Activated CD4-positive, alpha-beta T cell treated with anti-CD3 and anti-CD28 coated beads, Interleukin-2, amount 10 ng/mL, durations not matched to agents 7 days and 5 days (primary cell): ENCODE results near the gene NLN. TPM values are rescaled to one million over a fixed set of nuclear protein-coding genes. Genes with fewer than 3 reads are reported as not detected.
A peak's percentile ranks its signal among the peaks of the same experiment; 100 is the strongest.

Experiments
- CTCF ChIA-PET: fragments of 350-600 bp; sonication (Branson Sonifier 250); formaldehyde crosslinking; loops from one replicate; lab custom pipeline; 2021; ENCODE audit warnings: antibody characterized with exemption; lab: Charles Lee
- POLR2A ChIA-PET: fragments of 350-600 bp; sonication (Branson Sonifier 250); formaldehyde crosslinking; loops from one replicate; lab custom pipeline; 2021; ENCODE audit warnings: antibody characterized with exemption; lab: Charles Lee
- DNase-seq: peaks from one replicate; pipeline ENCODE4 v3.0.0-alpha.2; 2020
- H3K27ac Mint-ChIP-seq: one replicate; pipeline ENCODE4 v1.8.0; 2021; ENCODE audit warnings: mild to moderate bottlenecking, moderate library complexity, mixed read lengths
- H3K27me3 Mint-ChIP-seq: one replicate; pipeline ENCODE4 v1.8.0; 2021; ENCODE audit warnings: mixed read lengths
- H3K36me3 Mint-ChIP-seq: one replicate; pipeline ENCODE4 v1.8.0; 2021; ENCODE audit warnings: low read depth, mixed read lengths
- H3K4me1 Mint-ChIP-seq: one replicate; pipeline ENCODE4 v1.8.0; 2021; ENCODE audit warnings: mixed read lengths
- H3K4me3 Mint-ChIP-seq: one replicate; pipeline ENCODE4 v1.8.0; 2021; ENCODE audit warnings: mild to moderate bottlenecking, moderate library complexity, mixed read lengths
- H3K9me3 Mint-ChIP-seq: one replicate; pipeline ENCODE4 v1.8.0; 2021; ENCODE audit warnings: mixed read lengths
- total RNA-seq, 2 experiments: library from RNA; stranded (reverse); gene quantifications; one replicate each; pipeline ENCODE4 v1.2.3, GENCODE V29; 2021

Gene NLN
- total RNA-seq, 2 experiments from 2014 or later, result 11.0 to 12.4 TPM

DNA sequence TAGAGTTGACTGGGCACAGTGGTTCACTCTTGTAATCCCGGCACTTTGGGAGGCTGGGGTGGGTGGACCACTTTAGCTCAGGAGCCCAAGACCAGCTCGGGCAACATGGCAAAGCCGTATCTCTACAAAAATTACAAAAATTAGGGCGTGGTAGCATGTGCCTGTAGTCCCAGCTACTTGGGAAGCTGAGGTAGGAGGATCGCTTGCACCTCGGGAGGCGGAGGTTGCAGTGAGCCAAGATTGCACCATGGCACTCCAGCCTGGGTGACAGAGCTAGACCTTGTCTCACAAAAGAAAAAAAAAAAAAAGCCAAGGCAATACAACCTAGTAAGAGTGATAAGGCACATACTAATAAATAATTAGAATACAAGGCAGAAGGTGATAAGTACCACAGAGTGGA is 15.8 kb downstream of the NLN start:
- no peak overlapping the region for H3K4me3 Mint-ChIP-seq
- POLR2A ChIA-PET, result no interaction called here
- CTCF ChIA-PET, result interaction anchor here (1.7 kb wide), 1 partner anchor 16 kb away, joined by 5 read pairs; the partner anchor contains the start of genes NLN and SGTB

DNA sequence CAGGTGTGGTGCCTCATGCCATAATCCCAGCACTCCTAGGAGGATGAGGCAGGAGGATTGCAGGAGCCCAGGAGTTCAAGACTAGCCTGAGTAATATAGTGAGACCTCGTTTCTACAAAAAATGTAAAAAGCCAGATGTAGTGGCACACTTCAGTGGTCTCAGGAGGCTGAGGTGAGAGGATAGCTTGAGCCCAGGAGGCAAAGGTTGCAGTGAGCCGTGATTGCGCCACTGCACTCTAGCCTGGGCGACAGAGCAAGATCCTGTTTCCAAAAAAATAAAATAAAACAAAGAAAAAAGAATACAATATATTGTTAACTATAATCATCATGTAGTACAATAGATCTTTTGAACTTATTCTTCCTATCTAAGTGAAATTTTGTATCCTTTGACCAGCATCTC is 16.3 kb downstream of the NLN start:
- no peak for DNase-seq
- CTCF ChIA-PET, result interaction anchor here (1.7 kb wide), 1 partner anchor 16 kb away, joined by 5 read pairs; the partner anchor contains the start of genes NLN and SGTB
- no peak overlapping the region for H3K27ac Mint-ChIP-seq
- no peaks in the 10 kb centered on the region for H3K36me3 Mint-ChIP-seq
- no peaks in the 10 kb centered on the region for H3K9me3 Mint-ChIP-seq
- peaks cover 18% of the 10 kb centered on the region for H3K4me1 Mint-ChIP-seq
- H3K27me3 Mint-ChIP-seq, result no peaks in the 10 kb centered on the region
- H3K4me3 Mint-ChIP-seq, result no peak overlapping the region
- POLR2A ChIA-PET, result no interaction called here

More for the DNA sequence above, 15.8 kb downstream of the NLN start:
- no peak for DNase-seq
- H3K27me3 Mint-ChIP-seq, result no peaks in the 10 kb centered on the region
- no peaks in the 10 kb centered on the region for H3K9me3 Mint-ChIP-seq
- H3K27ac Mint-ChIP-seq, result no peak overlapping the region
- H3K36me3 Mint-ChIP-seq, result no peaks in the 10 kb centered on the region
- peaks cover 16% of the 10 kb centered on the region for H3K4me1 Mint-ChIP-seq

DNA sequence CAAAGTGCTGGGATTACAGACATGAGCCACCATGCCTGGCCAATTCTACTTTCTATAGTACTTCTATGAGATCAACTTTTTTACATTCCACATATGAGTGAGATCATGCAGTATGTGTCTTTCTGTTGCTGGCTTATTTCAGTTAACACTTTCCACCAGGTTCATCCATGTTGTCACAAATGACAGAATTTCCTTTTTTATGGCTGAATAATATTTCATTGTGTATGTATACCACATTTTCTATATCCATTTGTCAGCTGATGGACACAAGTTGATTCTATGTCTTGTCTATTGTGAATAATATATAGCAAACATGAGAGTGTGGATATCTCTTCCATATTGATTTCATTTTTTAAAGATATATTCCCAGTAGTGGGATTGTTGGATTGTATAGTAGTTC is 17.2 kb downstream of the NLN start:
- POLR2A ChIA-PET, result no interaction called here
- Mint-ChIP-seq H3K4me3 (no peak overlapping the region), H3K27me3 (no peaks in the 10 kb centered on the region), H3K27ac (no peak overlapping the region), H3K9me3 (no peaks in the 10 kb centered on the region), H3K36me3 (no peaks in the 10 kb centered on the region), H3K4me1 (peaks cover 17% of the 10 kb centered on the region)
- CTCF ChIA-PET, result interaction anchor here (1.7 kb wide), 1 partner anchor 17 kb away, joined by 5 read pairs; the partner anchor contains the start of genes NLN and SGTB
- no peak for DNase-seq

DNA sequence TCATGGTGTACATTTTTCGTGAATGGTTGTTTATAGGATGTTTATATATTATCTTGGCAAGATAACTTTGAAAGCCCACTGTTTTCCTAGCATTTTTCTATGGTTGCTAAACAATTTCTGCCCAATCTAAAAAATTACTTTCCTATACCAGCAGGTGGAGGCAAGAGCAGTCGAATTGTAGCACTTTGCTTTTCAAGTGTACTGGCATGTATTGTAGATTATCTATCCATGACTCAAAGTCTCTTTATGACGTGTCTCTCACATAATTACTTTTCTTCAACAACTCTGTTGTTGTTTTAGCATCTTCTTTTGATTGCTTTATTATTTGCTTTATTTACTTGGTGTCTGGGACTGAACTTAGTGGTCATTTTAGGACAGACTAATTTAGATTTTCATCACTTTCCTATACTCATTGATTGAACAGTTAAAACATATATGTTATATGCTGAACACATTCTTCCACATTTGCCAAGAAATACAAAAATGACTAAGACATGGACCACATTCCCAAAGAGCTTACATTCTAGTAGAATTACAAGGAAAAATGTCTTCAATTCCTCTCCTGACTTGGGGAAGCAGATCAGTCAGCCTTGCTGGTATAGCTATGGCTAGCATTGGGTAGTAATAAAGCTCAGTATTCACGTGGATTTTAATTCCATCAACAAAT is 20.7 kb downstream of the NLN start:
- no peak overlapping the region for H3K4me3 Mint-ChIP-seq
- H3K27me3 Mint-ChIP-seq, result no peaks in the 10 kb centered on the region
- H3K27ac Mint-ChIP-seq, result no peak overlapping the region
- ChIA-PET CTCF (interaction anchor here (0.6 to 0.7 kb wide), 2 partner anchors 23 to 101 kb away, joined by 3 read pairs; no protein-coding TSS in a partner anchor), POLR2A (interaction anchor here (0.6 kb wide), 1 partner anchor 200 kb away, joined by 3 read pairs; no protein-coding TSS in a partner anchor)
- peaks cover 12% of the 10 kb centered on the region for H3K4me1 Mint-ChIP-seq
- H3K9me3 Mint-ChIP-seq, result no peaks in the 10 kb centered on the region
- peak; percentile 34 for DNase-seq
- H3K36me3 Mint-ChIP-seq, result peaks cover 2% of the 10 kb centered on the region

DNA sequence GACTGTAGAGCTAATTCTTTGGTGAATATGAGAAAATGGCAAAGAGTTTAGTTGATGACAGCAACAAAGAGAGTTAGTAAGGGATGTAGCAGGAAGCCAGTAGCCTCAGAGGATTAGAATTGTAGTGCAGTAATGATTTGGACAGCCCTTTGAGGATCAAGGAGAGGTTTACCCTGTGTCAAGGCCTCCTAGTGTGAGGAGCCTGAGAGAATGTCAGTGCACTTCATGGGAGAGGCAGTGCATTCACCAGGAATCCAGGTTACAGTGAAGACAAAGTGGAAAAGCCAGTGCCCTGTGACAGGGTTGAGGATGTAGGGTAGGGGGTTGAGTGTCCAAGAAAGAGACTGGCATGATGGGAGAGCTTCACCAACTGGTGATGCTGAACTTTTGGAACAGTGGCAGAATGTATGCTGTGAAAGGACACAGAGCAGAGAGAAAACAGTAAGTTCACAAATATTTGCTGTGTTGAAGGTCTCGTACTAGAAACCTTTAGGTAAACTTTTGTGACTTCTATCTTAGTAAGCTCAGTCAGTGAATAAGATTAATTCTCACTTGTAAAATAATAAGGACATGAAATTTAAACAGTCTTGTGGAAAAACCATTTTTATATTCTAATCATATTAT is 27.3 kb downstream of the NLN start:
- peaks cover 2% of the 10 kb centered on the region for H3K36me3 Mint-ChIP-seq
- H3K27me3 Mint-ChIP-seq, result no peaks in the 10 kb centered on the region
- DNase-seq, result no peak
- H3K27ac Mint-ChIP-seq, result no peak overlapping the region
- no peaks in the 10 kb centered on the region for H3K4me1 Mint-ChIP-seq
- peaks cover 2% of the 10 kb centered on the region for H3K9me3 Mint-ChIP-seq
- CTCF ChIA-PET, result interaction anchor here (0.7 to 1.7 kb wide), 2 partner anchors 12 to 29 kb away, joined by 3 read pairs; no protein-coding TSS in a partner anchor
- POLR2A ChIA-PET, result no interaction called here
- H3K4me3 Mint-ChIP-seq, result no peak overlapping the region

DNA sequence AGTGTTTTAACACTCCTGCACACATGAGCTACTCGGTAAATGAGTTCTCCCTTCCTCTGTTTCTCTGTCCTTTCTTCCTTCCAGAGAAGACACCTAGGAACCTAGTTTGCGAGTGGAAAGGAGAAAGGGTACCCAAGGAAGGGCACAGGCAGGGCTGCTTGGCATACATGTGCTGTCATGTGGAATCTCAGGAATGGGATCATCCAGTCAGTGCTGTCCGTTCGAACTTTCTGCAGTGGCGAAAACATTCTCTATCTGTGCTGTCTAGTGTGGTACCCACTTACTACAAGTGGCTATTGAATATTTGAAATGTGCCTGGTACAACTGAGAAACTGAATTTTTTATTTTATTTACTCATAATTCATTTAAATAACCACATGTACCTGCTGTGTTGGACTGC is 28.0 kb downstream of the NLN start:
- Mint-ChIP-seq H3K4me1 (no peaks in the 10 kb centered on the region), H3K27me3 (no peaks in the 10 kb centered on the region), H3K4me3 (no peak overlapping the region), H3K27ac (no peak overlapping the region), H3K36me3 (peaks cover 2% of the 10 kb centered on the region), H3K9me3 (peaks cover 2% of the 10 kb centered on the region)
- ChIA-PET POLR2A (no interaction called here), CTCF (interaction anchor here (1.7 kb wide), 1 partner anchor 12 kb away, joined by 3 read pairs; no protein-coding TSS in a partner anchor)
- no peak for DNase-seq

DNA sequence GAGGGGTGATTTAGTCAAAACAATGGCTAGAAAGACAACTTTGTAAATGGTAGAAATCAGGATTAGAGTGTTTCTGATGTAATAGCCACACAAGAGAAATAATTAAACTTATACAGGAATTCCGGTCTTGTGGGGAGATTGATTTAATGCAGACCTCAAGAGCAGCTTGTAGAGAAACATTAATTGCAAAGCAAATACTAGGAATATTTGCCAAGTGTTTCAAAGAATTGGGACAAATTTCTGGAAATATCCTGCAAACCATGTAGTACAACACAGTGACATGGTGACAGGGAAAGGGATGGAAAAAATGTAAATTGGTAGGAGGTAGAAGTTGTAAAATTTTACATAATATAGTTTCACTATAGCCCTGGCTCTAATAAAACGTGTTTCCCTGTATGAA is 28.9 kb downstream of the NLN start:
- Mint-ChIP-seq H3K36me3 (peaks cover 2% of the 10 kb centered on the region), H3K4me3 (no peak overlapping the region), H3K27ac (no peak overlapping the region), H3K27me3 (no peaks in the 10 kb centered on the region), H3K9me3 (peaks cover 2% of the 10 kb centered on the region), H3K4me1 (no peaks in the 10 kb centered on the region)
- POLR2A ChIA-PET, result no interaction called here
- CTCF ChIA-PET, result interaction anchor here (1.7 kb wide), 1 partner anchor 11 kb away, joined by 3 read pairs; no protein-coding TSS in a partner anchor
- DNase-seq, result no peak

DNA sequence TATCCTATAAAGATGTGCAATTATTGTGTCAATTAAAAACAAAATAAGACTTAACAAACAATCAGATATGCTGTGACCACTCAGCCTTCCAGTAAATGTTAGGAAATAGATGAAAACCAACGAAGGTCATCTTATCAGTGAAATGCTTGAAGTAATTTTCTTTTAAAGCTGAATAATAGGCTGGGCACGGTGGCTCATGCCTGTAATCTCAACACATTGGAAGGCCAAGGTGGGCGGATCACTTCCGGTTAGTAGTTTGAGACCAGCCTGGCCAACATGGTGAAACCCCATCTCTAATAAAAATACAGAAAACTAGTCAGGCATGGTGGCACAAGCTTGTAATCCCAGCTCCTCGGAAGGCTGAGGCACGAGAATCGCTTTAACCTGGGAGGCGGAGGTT is 31.2 kb downstream of the NLN start:
- no peaks in the 10 kb centered on the region for H3K36me3 Mint-ChIP-seq
- no peak overlapping the region for H3K4me3 Mint-ChIP-seq
- ChIA-PET POLR2A (no interaction called here), CTCF (interaction anchor here (1.2 to 1.9 kb wide), 2 partner anchors 9 to 11 kb away, joined by 3 to 5 read pairs; no protein-coding TSS in a partner anchor)
- no peaks in the 10 kb centered on the region for H3K4me1 Mint-ChIP-seq
- H3K27ac Mint-ChIP-seq, result no peak overlapping the region
- no peak for DNase-seq
- H3K9me3 Mint-ChIP-seq, result peaks cover under 1% of the 10 kb centered on the region
- no peaks in the 10 kb centered on the region for H3K27me3 Mint-ChIP-seq

DNA sequence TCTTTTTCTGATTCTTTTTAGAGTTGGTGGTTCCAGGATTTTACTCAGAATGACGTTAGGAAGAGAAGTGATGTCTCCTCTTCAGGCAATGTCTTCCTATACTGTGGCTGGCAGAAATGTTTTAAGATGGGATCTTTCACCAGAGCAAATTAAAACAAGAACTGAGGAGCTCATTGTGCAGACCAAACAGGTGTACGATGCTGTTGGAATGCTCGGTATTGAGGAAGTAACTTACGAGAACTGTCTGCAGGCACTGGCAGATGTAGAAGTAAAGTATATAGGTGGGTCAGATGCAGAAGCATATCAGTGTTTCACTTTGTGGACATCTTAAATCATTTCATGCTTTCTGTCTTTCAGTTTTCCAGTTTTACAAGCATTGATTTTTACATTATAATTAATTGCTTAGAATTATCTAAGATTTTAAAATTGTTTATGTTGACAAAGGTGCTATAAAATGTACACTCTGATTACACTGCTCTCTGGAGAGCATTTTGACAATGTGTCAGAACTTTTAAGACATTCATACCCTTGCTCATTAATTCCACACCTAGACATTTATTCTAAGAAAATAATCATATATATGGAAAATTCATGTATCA is 36.6 kb downstream of the NLN start:
- CTCF ChIA-PET, result interaction anchor here (0.8 kb wide), 1 partner anchor 21 kb away, joined by 3 read pairs; no protein-coding TSS in a partner anchor
- H3K9me3 Mint-ChIP-seq, result no peaks in the 10 kb centered on the region
- H3K4me1 Mint-ChIP-seq, result peaks cover 10% of the 10 kb centered on the region
- no peak overlapping the region for H3K27ac Mint-ChIP-seq
- no peak overlapping the region for H3K4me3 Mint-ChIP-seq
- POLR2A ChIA-PET, result no interaction called here
- H3K36me3 Mint-ChIP-seq, result peaks cover 3% of the 10 kb centered on the region
- DNase-seq, result no peak
- no peaks in the 10 kb centered on the region for H3K27me3 Mint-ChIP-seq

DNA sequence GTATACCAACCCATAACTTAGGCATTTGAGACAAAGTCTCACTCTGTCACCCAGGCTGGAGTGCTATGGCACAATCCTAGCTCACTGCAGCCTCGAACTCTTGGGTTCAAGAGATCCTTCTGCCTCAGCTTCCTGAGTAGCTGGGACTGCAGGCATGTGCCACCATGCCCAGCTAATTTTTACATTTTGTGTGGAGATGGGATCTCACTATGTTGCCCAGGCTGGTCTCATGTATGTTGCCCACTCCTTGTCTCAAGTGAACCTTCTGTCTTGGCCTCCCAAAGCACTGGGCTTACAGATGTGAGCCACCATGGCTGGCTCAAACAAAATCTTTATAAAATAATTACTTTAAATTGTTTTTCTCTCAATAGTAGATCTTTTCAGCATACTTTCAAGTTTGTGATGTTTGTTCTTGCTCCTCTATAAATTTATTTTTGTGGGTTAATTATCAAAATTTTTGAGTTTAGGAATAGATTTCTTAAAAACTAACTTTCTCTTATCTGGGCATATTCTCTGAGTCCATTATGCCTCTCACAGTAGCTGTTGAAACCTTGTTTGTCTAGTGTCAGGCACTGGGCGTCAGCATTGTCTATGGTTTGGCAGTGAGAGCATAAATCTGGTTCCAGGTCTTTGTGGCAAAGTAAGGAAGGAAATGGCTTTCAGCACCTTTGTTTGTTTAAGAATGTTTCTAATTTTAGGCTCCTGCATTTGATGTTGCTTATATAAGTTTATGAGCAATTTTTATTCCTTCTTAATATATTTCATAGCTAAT is 38.7 kb downstream of the NLN start:
- Mint-ChIP-seq H3K4me1 (peaks cover 10% of the 10 kb centered on the region), H3K4me3 (no peak overlapping the region), H3K9me3 (no peaks in the 10 kb centered on the region), H3K36me3 (peaks cover 3% of the 10 kb centered on the region), H3K27ac (no peak overlapping the region), H3K27me3 (no peaks in the 10 kb centered on the region)
- POLR2A ChIA-PET, result no interaction called here
- peak; percentile 75 for DNase-seq
- CTCF ChIA-PET, result interaction anchor here (0.8 to 1.1 kb wide), 2 partner anchors 10 to 14 kb away, joined by 3 read pairs; no protein-coding TSS in a partner anchor

DNA sequence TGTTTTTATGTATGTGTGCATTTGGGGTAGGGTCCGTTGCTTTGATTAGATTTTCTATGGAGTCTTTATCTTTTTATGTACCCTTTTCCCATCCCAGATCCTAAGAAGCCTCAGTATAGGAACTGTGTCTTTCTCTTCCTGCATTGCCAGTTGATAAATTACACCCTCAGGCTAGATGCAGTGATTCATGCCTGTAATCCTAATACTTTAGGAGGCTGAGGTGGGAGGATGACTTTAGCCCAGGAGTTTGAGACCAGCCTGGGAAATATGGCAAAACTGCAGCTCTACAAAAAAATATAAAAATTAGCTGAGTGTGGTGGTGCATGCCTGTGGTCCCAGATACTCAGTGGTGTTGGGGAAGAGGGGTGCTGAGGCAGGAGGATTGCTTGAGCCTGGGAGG is 40.2 kb downstream of the NLN start:
- H3K4me1 Mint-ChIP-seq, result peaks cover 10% of the 10 kb centered on the region
- no peak overlapping the region for H3K4me3 Mint-ChIP-seq
- POLR2A ChIA-PET, result no interaction called here
- H3K27me3 Mint-ChIP-seq, result no peaks in the 10 kb centered on the region
- H3K27ac Mint-ChIP-seq, result no peak overlapping the region
- no peak for DNase-seq
- CTCF ChIA-PET, result interaction anchor here (0.9 to 1.1 kb wide), 3 partner anchors 12 to 376 kb away, joined by 3 to 5 read pairs (median 4); no protein-coding TSS in a partner anchor
- peaks cover 14% of the 10 kb centered on the region for H3K36me3 Mint-ChIP-seq
- no peaks in the 10 kb centered on the region for H3K9me3 Mint-ChIP-seq

DNA sequence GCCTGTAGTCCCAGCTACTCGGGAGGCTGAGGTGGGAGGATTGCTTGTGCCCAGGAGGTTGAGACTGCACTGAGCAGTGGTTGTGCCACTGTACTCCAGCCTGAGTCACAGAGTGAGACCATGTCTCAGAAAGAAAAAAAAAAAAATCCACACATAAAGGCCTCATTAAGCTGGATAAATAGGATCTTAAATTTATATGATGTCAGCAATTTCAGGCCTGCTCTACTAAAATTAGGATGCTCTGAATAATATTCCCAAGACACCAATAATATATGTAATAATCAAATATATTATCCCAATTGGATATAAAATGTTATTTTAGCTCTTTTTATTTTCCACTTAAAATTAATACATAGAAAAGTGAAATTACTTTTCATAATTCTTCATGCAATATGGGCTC is 43.6 kb downstream of the NLN start:
- POLR2A ChIA-PET, result no interaction called here

More for the DNA sequence above, 43.6 kb downstream of the NLN start:
- Mint-ChIP-seq H3K9me3 (peaks cover 3% of the 10 kb centered on the region), H3K4me3 (no peak overlapping the region), H3K27me3 (no peaks in the 10 kb centered on the region), H3K27ac (no peak overlapping the region), H3K4me1 (peaks cover 5% of the 10 kb centered on the region), H3K36me3 (peaks cover 22% of the 10 kb centered on the region)
- CTCF ChIA-PET, result interaction anchor here (0.6 to 0.8 kb wide), 4 partner anchors 9 to 493 kb away, joined by 3 to 4 read pairs (median 3); no protein-coding TSS in a partner anchor
- DNase-seq, result no peak
